ENCODE data around the gene PLCB4.

The PLCB4 gene

GRCh38 chr20:9147547-9148024 is 78.7 kb downstream of the PLCB4 start:
- no peak overlapping the region for H3K27ac ChIP-seq (ENCODE audit: extremely low read depth, low read depth, low read length)
- H3K9me3 ChIP-seq (ENCODE audit: control insufficient read depth, insufficient read depth, low read depth, low read length) = no peaks in the 10 kb centered on the region
- no peak overlapping the region for H3K4me3 ChIP-seq (ENCODE audit: low read depth, low read length)
- no peak for TF ChIP-seq ZNF398 (tag by site-specific recombination; IDR thresholded peaks at IDR 0.05)
- TF ChIP-seq ZNF24 (tag by site-specific recombination; IDR thresholded peaks at IDR 0.05) = no peak
- no peak for TF ChIP-seq ZNF169 (tag by site-specific recombination; IDR thresholded peaks at IDR 0.05)
- no peak for TF ChIP-seq ZNF18 (tag by site-specific recombination; IDR thresholded peaks at IDR 0.05)
- no peak for TF ChIP-seq SCRT1 (tag by site-specific recombination; IDR thresholded peaks at IDR 0.05; ENCODE audit: borderline replicate concordance)
- no peak for TF ChIP-seq PRDM2 (tag by site-specific recombination; IDR thresholded peaks at IDR 0.05; ENCODE audit: borderline replicate concordance)
- CTCF ChIA-PET = no interaction called here
- no peaks in the 10 kb centered on the region for H3K4me1 ChIP-seq (ENCODE audit: control insufficient read depth, insufficient read depth, low read length)
- no peaks in the 10 kb centered on the region for H3K36me3 ChIP-seq (ENCODE audit: control insufficient read depth in 2 of 2, insufficient read depth in 1 of 2, low read length in 2 of 2)
- POLR2A ChIA-PET = no interaction called here

- Histone ChIP-seq H3K27ac (ENCODE audit: extremely low read depth, low read depth, low read length) (no peak overlapping the region), H3K4me3 (ENCODE audit: low read depth, low read length) (no peak overlapping the region), H3K9me3 (ENCODE audit: control insufficient read depth, insufficient read depth, low read depth, low read length) (no peaks in the 10 kb centered on the region), H3K4me1 (ENCODE audit: control insufficient read depth, insufficient read depth, low read length) (no peaks in the 10 kb centered on the region), H3K36me3 (ENCODE audit: control insufficient read depth in 2 of 2, insufficient read depth in 1 of 2, low read length in 2 of 2) (no peaks in the 10 kb centered on the region)
- TF ChIP-seq ZNF169 (tag by site-specific recombination; IDR thresholded peaks at IDR 0.05) (no peak), SCRT2 (tag by site-specific recombination; IDR thresholded peaks at IDR 0.05) (no peak), MEIS1 (CRISPR knock-in tag; IDR thresholded peaks at IDR 0.05; ENCODE audit: borderline replicate concordance) (no peak), ZBTB10 (tag by site-specific recombination; IDR thresholded peaks at IDR 0.05) (no peak), SALL2 (tag by site-specific recombination; IDR thresholded peaks at IDR 0.05; ENCODE audit: borderline replicate concordance) (no peak), ZNF843 (tag by site-specific recombination; IDR thresholded peaks at IDR 0.05) (no peak), HOXA7 (CRISPR knock-in tag; IDR thresholded peaks at IDR 0.05; ENCODE audit: borderline replicate concordance) (no peak), ZNF423 (tag by site-specific recombination; IDR thresholded peaks at IDR 0.05) (no peak)
- POLR2A ChIA-PET = no interaction called here
- CTCF ChIA-PET = interaction anchor here (0.8 kb wide), 1 partner anchor 259 kb away, joined by 3 read pairs; no protein-coding TSS in a partner anchor
These were observed 79.4 kb downstream of the PLCB4 start for GRCh38 chr20:9148291-9148690.

Data from HEK293 (cell line).